Fibroblast of skin of right biceps (primary cell): ENCODE data around the gene DUSP18.
A peak's percentile ranks its signal among the peaks of the same experiment; 100 is the strongest.
"Not testable (repeated sequence)": the region's sequence is repeated elsewhere in the genome, so short reads cannot be mapped to it uniquely, and the experiment has no call there.

Experiments used
- DNase-seq: peaks from one replicate; pipeline ENCODE4 v3.0.0-alpha.2; 2013

DUSP18 gene

DNA sequence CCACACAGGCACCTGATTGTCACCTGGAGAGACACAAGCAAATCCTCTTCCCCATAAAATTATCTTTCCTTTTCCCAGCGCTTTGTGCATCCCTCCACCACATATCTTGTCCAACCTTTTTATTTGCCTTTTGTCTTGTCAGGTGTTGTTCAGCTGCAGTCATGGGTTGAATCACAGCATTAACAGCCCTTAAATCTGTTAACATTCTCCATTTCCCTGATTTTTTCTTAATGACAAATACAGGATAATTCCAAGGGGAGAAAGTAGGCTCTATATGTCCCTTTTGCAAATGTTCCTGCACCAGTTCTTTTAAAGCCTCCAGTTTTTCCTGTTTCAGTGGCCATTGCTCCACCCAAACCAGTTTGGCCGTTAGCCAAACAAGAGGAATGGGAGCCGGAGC is 8.9 kb upstream of the DUSP18 start:
- DNase-seq, result not testable (repeated sequence)

DNA sequence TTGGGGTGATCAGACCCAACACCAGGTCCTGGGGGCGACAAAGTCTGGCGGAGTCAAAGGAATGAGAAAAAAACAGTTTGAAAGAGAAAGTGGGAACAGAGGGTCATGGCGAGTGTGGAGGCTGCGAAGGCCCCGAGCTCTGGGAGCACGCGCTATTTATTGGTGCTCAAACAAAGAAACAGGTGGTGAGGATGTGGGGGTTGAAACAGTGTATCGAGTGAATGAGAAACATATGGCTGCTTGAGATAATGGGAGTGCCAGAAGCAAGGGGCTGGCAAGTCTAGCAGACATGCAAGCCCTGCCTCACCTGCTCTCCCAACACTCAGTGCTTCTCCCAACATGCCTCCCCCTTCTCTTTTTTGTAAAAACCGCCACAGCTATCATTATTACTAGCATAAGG is 7.8 kb upstream of the DUSP18 start:
- no peak for DNase-seq

DNA sequence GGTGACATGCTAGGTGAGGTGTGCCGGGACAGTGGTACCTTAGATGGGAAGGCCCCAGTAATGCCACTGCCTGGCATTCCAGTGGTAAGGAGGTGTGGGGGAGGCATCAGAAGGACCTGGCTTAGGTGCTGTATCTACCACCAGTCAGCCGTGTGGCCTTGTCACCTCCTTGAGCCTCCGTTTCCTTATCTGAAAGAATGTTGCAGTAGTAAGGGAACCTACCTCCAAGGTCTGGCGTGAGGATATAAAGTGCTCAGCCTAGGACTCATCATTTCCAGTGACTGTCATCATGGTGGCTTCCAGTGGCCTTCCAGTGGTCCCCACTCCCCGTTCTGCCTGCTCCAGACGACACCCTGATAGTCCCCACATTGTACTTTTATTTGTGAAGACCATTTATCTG is 6.8 kb upstream of the DUSP18 start:
- no peak for DNase-seq

DNA sequence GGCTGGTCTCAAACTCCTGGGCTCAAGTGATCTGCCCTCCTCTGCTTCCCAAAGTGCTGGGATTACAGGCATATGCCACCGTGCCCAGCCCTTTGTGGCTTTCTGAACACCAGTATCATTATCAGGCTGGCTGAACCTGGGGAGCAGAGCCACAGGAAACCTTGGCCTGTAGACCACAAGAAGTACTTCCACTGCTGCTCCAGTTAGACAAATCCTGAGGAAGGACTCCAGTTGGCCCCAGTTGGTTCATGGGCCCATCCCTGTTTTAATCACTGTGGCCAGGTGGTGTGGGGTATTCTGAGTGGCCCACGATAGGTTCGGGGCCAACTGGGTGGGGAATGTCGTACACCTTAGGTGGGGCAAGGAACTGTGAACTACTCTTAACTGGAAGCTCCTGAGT is 5.5 kb upstream of the DUSP18 start:
- no peak for DNase-seq

DNA sequence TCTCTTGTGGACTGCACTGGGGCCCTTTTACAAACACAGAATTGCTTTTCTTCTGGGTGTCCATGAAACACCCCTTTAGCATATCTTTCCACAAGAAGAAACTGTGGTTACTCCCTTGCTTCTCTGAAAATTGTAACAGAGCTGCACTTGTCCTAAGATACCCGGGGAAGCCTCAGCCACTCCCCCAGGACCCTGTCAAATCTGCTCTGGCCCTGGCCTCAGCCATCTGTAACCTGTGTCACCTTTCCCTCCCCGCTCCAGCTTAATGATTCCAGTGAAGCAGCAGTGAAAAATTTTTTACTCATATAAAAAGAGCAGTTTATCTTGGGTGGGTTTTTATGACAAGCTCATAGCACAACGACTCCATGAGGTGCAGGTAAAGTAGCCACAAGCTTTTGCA is 3.4 kb upstream of the DUSP18 start:
- DNase-seq, result no peak

GRCh38 chr22:30668386-30668710 is 673 bp upstream of the DUSP18 start:
- DNase-seq, result no peak

DNA sequence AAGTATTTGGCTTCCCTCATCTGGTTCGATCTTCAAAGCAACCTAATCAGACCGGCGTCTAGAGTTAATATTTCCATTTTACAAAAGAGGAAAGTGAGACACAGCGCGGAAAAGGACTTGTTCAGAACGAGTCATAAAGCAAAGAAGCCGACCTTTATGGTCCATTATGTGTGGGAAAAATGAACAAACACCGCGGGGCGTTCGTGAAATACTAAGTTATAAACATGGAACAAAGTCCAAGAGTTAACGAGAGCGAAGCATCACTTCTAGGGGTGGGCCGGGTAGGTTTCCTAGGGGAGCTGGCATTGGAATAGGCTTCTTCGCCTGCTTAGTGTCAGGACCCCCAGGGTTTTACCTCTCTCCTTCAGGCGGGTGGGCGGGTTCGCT is 575 bp downstream of the DUSP18 start:
- no peak for DNase-seq

DNA sequence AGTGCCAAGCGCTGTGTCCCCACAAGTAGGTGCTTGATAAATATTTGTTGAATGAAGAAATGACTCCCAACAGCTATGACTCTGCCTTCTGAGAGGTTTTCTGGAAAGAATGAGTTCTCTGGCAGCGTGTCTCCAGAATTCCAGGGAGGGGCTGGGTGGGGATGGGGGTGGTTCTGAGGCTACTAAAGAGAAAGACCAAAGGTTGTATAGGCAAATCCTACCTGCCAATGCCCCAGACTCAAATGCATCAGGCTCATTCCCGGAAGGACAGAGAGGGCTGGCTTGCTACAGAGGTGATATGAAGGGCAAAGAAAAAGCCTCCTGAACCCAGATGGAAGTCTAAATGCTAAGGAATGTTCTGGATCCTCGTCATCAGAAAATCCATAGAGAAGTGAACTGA is 1.9 kb downstream of the DUSP18 start:
- no peak for DNase-seq

DNA sequence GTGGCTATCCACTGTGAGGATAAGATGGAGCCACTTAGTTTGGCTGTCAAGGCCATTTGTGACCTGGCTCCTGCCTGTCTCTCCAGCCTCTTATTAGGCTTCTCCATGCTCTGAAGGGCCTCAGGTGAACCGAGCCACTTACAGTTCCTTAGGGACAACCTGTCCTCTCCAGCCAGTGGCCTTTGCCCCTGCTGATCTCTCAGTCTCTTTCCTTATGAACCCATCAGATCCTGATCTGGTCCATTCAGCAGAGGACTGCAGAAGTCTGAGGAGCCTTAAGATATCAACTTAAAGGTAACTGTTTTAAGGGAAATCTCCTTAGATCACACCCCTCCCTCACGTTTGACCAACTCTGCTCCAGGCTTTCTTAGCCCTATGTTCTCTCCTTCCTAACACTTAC is 2.4 kb downstream of the DUSP18 start:
- no peak for DNase-seq

DNA sequence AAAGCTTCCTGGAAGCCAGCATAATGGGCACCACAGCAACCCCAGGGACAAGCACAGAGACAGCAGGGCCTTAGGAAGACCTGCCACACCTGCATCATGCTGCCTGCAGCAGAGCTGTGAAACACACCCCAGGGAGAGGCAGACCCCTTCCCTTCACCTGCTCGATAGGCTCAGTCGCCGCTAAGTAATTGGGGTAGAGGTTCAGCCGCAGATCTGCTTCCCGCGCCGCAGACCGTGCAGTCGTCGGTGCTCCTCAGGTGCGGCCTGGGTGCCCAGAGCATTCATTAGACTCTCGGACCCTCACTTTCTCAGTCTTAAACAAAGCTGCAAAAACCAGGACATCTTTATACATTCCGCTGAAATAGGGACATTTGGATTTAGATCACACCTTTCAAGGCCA is 2.9 kb downstream of the DUSP18 start:
- DNase-seq, result no peak

GRCh38 chr22:30662040-30662439 is 5.6 kb downstream of the DUSP18 start:
- DNase-seq, result no peak

GRCh38 chr22:30655532-30655931 is 12.1 kb downstream of the DUSP18 start:
- DNase-seq, result no peak

GRCh38 chr22:30654361-30654760 is 13.3 kb downstream of the DUSP18 start:
- no peak for DNase-seq

GRCh38 chr22:30652852-30653251 is 14.8 kb downstream of the DUSP18 start:
- no peak for DNase-seq

GRCh38 chr22:30650508-30651116 is 17.1 kb downstream of the DUSP18 start:
- no peak for DNase-seq

GRCh38 chr22:30649430-30650007 is 18.2 kb downstream of the DUSP18 start:
- peak; percentile 80 for DNase-seq

GRCh38 chr22:30648825-30649224 is 18.9 kb downstream of the DUSP18 start:
- DNase-seq, result no peak

DNA sequence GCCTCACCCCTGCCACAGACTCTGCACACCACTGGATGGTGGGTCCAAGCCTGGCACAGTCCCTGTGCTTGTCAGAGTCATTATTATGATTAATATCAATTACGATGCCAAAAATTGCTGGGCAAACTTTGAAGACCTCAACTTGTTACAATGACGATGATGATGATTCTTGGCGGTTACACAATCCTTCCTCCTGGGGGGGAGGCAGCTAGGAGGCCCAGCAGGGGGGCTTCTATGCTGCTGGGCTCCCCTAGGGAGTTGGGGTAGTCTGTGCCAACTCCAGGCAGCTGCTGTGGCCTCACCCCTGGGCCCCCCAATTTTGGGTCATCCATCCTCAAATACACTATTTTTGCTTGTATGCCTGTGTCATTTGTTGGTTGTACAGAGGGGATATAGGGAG is 20.1 kb downstream of the DUSP18 start:
- DNase-seq, result no peak

DNA sequence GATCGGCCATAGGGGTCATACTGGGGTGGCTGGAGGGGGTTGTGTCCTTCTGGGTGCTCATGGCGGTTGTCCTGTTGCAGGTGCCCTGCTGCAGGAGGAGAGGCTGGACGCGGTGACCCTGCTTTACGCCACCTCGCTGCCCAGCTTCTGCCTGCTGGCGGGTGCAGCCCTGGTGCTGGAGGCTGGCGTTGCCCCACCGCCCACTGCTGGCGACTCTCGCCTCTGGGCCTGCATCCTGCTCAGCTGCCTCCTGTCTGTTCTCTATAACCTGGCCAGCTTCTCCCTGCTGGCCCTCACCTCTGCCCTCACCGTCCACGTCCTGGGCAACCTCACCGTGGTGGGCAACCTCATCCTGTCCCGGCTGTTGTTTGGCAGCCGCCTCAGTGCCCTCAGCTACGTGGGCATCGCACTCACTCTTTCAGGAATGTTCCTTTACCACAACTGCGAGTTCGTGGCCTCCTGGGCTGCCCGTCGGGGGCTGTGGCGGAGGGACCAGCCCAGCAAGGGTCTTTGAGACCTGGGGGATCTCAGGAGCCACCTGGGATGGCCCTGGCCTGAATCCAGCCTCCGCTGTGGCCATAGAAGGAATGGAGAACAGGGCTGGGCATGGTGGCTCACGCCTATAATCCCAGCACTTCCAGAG is 21.0 kb downstream of the DUSP18 start:
- DNase-seq, result no peak

GRCh38 chr22:30643055-30643875 is 24.4 kb downstream of the DUSP18 start:
- no peak for DNase-seq

DNA sequence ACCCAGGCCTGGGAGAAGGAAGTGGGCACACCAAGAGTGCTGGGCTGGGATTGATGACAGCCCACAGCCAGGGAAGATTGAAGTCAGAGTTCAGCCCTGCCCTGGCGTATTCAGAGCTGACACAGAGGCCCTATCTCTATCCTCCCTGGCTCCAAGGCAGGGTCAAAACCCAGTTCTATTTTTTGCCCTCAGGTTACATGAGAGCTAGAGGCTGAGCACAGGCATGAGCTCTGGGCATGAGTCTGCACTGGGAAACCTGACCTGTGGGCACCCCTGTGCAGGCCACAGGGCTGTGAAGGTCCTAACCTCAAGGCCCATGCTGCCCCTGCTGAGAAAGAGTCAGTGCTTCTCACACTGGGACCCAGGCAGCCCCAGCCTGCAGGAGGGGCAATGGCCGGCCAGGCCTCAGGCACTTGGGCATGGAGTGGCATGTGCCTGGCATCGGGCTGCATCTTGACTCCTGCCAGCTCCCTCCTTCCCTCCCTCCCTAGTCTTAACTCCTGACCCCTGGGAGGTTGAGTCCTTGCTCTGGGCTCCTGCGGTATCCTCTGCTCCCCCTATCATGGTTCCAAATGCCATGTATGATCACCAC is 26.7 kb downstream of the DUSP18 start:
- no peak for DNase-seq

- no peak for DNase-seq
These were observed 27.3 kb downstream of the DUSP18 start for GRCh38 chr22:30640361-30640760.

DNA sequence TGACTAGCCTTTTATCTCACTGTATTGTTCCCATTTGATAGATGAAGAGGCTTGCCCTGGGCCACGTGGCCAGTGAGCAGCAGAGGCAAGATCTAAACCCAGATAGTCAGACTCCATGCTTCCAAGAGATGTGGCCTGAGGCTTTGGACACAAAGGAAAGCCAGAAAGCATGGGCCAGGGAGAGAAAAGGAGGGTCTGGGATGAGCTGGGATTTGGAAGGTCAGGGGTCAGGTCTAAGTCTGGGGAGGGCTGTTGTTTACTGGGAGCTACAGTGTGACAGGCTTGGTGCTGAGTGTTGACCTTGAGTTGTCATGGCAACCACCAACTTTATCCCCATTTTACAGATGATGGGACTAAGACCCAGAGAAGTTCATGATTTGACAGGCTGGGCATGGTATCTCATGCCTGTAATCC is 30.0 kb downstream of the DUSP18 start:
- no peak for DNase-seq
